Stimulated activated CD4-positive, alpha-beta T cell treated with anti-CD3 and anti-CD28 coated beads, TNF-alpha, amount 100 ng/mL, for 24 hours (primary cell): ENCODE data around the gene SERPINA3.
"Not testable (repeated sequence)": the region's sequence is repeated elsewhere in the genome, so short reads cannot be mapped to it uniquely, and the experiment has no call there.

Experiments used
- DNase-seq, 3 experiments: peaks; one replicate each; pipeline ENCODE4 v3.0.0-alpha.2; 2020; ENCODE audit warnings: low read depth in 3 of 3

The SERPINA3 gene

GRCh38 chr14:94612174-94612573 is at the start of gene SERPINA3:
Gene SERPINA3 (plus strand): TSS chr14:94612391. CDS start chr14:94614442, 2,051 bp downstream.
- no peak for DNase-seq

- DNase-seq: no peak
Observed at GRCh38 chr14:94562941-94563883, 49.0 kb upstream of the SERPINA3 start.

GRCh38 chr14:94564381-94564780 is 47.8 kb upstream of the SERPINA3 start:
- DNase-seq: no peak

- no peak for DNase-seq
Observed at GRCh38 chr14:94568186-94568585, 44.0 kb upstream of the SERPINA3 start.

GRCh38 chr14:94569381-94570001 is 42.7 kb upstream of the SERPINA3 start:
- no peak for DNase-seq

GRCh38 chr14:94570002-94570400 is 42.2 kb upstream of the SERPINA3 start:
- no peak for DNase-seq

GRCh38 chr14:94570440-94570839 is 41.8 kb upstream of the SERPINA3 start:
- no peak for DNase-seq

- no peak for DNase-seq
Observed at GRCh38 chr14:94571395-94571794, 40.8 kb upstream of the SERPINA3 start.

GRCh38 chr14:94571950-94572349 is 40.2 kb upstream of the SERPINA3 start:
- DNase-seq: no peak

GRCh38 chr14:94572637-94573303 is 39.4 kb upstream of the SERPINA3 start:
- DNase-seq: no peak

GRCh38 chr14:94573475-94574277 is 38.5 kb upstream of the SERPINA3 start:
- no peak for DNase-seq

GRCh38 chr14:94574336-94574735 is 37.9 kb upstream of the SERPINA3 start:
- no peak for DNase-seq

GRCh38 chr14:94575730-94576585 is 36.2 kb upstream of the SERPINA3 start:
- DNase-seq: no peak

- not testable (repeated sequence) for DNase-seq
Observed at GRCh38 chr14:94577472-94577871, 34.7 kb upstream of the SERPINA3 start.

- no peak for DNase-seq
Observed at GRCh38 chr14:94578712-94579111, 33.5 kb upstream of the SERPINA3 start.

- DNase-seq: no peak
Observed at GRCh38 chr14:94581127-94581999, 30.8 kb upstream of the SERPINA3 start, which contains the start of gene SERPINA5. Gene SERPINA5 (plus strand): TSS chr14:94581426. CDS start chr14:94587363, 5,937 bp downstream.

GRCh38 chr14:94582199-94582750 is 29.9 kb upstream of the SERPINA3 start:
- no peak for DNase-seq

- DNase-seq: no peak
Observed at GRCh38 chr14:94582851-94583250, 29.3 kb upstream of the SERPINA3 start.

GRCh38 chr14:94583557-94583956 is 28.6 kb upstream of the SERPINA3 start:
- no peak for DNase-seq
